Ovary (tissue), 9 donors: ENCODE measurements around the gene CTTN. TPM values are rescaled to one million over a fixed set of nuclear protein-coding genes. Genes with fewer than 3 reads are reported as not detected.

ENCODE experiments used
- DNase-seq, 5 donors: peaks; one replicate each; pipeline ENCODE4 v3.0.0-alpha.2; 2019 to 2020
- H3K27ac ChIP-seq, 2 donors: fragments of 200-600 bp; one replicate each; pipeline versions ENCODE4 v1.5.1 to v1.8.0; 2019 to 2022
- H3K27me3 ChIP-seq: fragments of 200-600 bp; one replicate; pipeline ENCODE4 v1.8.0; 2022
- H3K36me3 ChIP-seq: fragments of 200-600 bp; sonication (generic); one replicate; pipeline ENCODE4 v1.5.1; 2019
- H3K4me1 ChIP-seq: one replicate; pipeline ENCODE4 v1.8.1; 2013; ENCODE audit warnings: mild to moderate bottlenecking, moderate library complexity; ENCODE audit not compliant: insufficient read depth
- H3K4me3 ChIP-seq: fragments of 200-600 bp; sonication (generic); one replicate; pipeline ENCODE4 v1.5.1; 2017
- H3K9me3 ChIP-seq, 2 donors: fragments of 200-600 bp in 1 of 2; sonication (generic) in 1 of 2; one replicate each; pipeline versions ENCODE4 v1.5.1 to v1.8.1; 2013 to 2019; ENCODE audit warnings: mild to moderate bottlenecking in 1 of 2, moderate library complexity in 1 of 2
- EP300 ChIP-seq: sonication (generic); formaldehyde crosslinking; IDR thresholded peaks from one replicate; pipeline ENCODE4 v1.6.1; 2017; ENCODE audit warnings: antibody characterized with exemption
- POLR2A ChIP-seq: fragments of 450-650 bp; IDR thresholded peaks from one replicate; pipeline ENCODE4 v1.6.1; 2017; ENCODE audit warnings: antibody characterized with exemption, mild to moderate bottlenecking, moderate library complexity
- WGBS, 3 donors: extraction: QIAGEN DNeasy Blood & Tissue Kit in 1 of 3; methylation state at CpG; one replicate each; pipeline versions ENCODE4 v1.1.5 to v1.1.7; 2013 to 2017; 5-methylcytosine and 5-hydroxymethylcytosine counted together
- intact Hi-C, 4 donors: fragments of 100-400 bp; cut with DNase I; formaldehyde crosslinking; loops; one replicate each; pipeline versions ENCODE4 v1.11.0 to v1.15.1; 2022 to 2023
- polyA plus RNA-seq, 2 donors: library from polyadenylated mRNA; stranded (reverse); fragments of 200-250 nt in 1 of 2; fragments of 350-450 nt in 1 of 2; fragmentation: Illumina TruSeq in 1 of 2; extraction: RNeasy Lipid Tissue Mini Kit (QIAGEN cat#74804) in 1 of 2; gene quantifications; one replicate each; pipeline ENCODE4 v1.2.3, GENCODE V29; 2013 to 2014
- total RNA-seq, 7 donors: library from RNA; depleted of rRNA in 2 of 7; stranded (reverse); fragments of >200 nt in 2 of 7; fragmentation: NEBNext Ultra II Directional in 3 of 7; extraction: Animal tissue kit (Norgen Biotek cat#: 25700) in 3 of 7; gene quantifications; one replicate each; pipeline versions ENCODE4 v1.1.0 to v1.2.4, GENCODE V29; 2016 to 2023
- TF ChIP-seq, protein P1 (sequence below), 3 donors: fragments of 450-650 bp in 2 of 3; fragments of 200-600 bp in 1 of 3; IDR thresholded peaks; one replicate each; pipeline versions ENCODE4 v1.5.1 to v1.8.0; 2016 to 2022; ENCODE audit warnings: antibody characterized with exemption in 3 of 3, mild to moderate bottlenecking in 1 of 3
- donor health status: DM: no; HTN: no; CAD: no; lungs with moderate emphysema.
- donor health status: DM: no; HTN: no; CAD: no.
- donor health status: Bipolar disorder and iron deficiency.
- donor health status: DM: yes; HTN: yes; CAD: no.
- donor health status: DM: no; HTN: no; CAD: no.
- donor health status: DM: yes; HTN: yes; CAD: no.

The CTTN gene
- total and polyA plus RNA-seq, 9 donors, result 129 to 321 (median 205) TPM

DNA sequence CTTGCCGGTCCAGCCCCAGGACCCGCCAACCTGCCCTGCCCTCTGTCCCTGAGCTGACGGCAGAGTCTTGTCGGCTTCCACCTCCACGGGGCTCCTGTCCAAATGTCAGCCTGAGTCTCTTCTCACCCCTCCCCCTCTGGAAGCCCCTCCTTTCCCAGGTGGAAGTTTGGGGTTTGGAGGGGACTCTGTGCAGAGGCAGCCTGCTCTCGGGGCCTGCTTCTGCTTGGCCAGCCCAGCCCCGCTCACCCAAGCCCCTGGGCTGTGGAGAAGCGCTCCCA lies 31.0 kb downstream of the CTTN start:
- peak in 1 of 5 donors; percentile 29 for DNase-seq
- intact Hi-C loops, result no loop called here
- WGBS, 3 donors, result 62 to 74% (median 65%) methylated on average over 8 of the region's 8 CpGs
- TF ChIP-seq, protein P1, sequence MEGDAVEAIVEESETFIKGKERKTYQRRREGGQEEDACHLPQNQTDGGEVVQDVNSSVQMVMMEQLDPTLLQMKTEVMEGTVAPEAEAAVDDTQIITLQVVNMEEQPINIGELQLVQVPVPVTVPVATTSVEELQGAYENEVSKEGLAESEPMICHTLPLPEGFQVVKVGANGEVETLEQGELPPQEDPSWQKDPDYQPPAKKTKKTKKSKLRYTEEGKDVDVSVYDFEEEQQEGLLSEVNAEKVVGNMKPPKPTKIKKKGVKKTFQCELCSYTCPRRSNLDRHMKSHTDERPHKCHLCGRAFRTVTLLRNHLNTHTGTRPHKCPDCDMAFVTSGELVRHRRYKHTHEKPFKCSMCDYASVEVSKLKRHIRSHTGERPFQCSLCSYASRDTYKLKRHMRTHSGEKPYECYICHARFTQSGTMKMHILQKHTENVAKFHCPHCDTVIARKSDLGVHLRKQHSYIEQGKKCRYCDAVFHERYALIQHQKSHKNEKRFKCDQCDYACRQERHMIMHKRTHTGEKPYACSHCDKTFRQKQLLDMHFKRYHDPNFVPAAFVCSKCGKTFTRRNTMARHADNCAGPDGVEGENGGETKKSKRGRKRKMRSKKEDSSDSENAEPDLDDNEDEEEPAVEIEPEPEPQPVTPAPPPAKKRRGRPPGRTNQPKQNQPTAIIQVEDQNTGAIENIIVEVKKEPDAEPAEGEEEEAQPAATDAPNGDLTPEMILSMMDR (IDR thresholded peaks at IDR 0.05), result no peak
- TF ChIP-seq EP300 (no peak), POLR2A (no peak)
- H3K27ac ChIP-seq, result no peak overlapping the region
- H3K4me3 ChIP-seq, result no peak overlapping the region
- H3K4me1 ChIP-seq, result no peaks in the 10 kb centered on the region
- no peaks in the 10 kb centered on the region for H3K9me3 ChIP-seq
- H3K36me3 ChIP-seq, result no peaks in the 10 kb centered on the region
- H3K27me3 ChIP-seq, result no peaks in the 10 kb centered on the region

DNA sequence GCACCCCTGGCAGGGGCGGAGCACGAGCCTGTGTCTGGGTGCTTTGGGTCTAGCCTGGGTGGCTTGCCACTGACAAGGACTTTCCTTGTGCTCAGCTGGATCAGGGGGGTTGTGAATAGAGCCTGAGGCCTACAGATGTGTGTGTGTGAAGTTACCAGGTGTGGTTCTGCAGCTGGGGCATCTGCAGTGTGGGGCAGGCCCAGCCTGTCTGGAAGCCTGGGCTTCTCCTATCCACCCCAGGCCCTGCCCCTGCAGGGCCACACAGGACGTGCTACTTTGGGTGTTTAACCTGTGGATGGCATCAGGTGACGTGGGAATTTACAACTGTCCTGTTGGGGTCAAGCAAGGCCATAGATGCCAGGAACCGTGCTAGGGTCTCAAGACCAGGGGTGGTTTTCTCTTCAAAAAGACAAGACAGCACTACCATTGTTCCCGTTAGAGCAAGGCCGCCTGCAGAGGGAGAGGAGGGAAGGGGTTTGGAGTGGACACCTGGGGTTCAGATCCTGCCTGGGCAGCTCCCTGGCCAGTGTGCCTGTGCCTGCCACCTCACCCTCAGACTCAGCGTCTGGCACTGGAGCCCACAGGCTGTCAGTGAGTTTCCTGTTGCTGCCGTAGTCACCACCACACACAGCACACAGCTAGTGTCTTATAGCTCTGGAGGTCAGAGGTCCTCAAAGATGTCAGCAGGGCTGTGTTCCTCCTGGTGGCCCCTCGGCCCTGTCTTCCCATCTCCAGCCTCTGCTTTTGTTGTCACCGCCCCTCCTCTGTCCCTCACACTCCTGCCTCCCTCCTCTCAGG lies 31.6 kb downstream of the CTTN start:
- no peaks in the 10 kb centered on the region for H3K27me3 ChIP-seq
- H3K27ac ChIP-seq, result no peak overlapping the region
- TF ChIP-seq POLR2A, result no peak
- TF ChIP-seq, protein P1 (IDR thresholded peaks at IDR 0.05), result no peak
- no peak for TF ChIP-seq EP300
- H3K9me3 ChIP-seq, result no peaks in the 10 kb centered on the region
- no peak for DNase-seq
- no peak overlapping the region for H3K4me3 ChIP-seq
- WGBS, 3 donors, result 77 to 82% (median 82%) methylated on average over 11 of the region's 11 CpGs
- no peaks in the 10 kb centered on the region for H3K36me3 ChIP-seq
- intact Hi-C loops, result no loop called here
- H3K4me1 ChIP-seq, result no peaks in the 10 kb centered on the region

DNA sequence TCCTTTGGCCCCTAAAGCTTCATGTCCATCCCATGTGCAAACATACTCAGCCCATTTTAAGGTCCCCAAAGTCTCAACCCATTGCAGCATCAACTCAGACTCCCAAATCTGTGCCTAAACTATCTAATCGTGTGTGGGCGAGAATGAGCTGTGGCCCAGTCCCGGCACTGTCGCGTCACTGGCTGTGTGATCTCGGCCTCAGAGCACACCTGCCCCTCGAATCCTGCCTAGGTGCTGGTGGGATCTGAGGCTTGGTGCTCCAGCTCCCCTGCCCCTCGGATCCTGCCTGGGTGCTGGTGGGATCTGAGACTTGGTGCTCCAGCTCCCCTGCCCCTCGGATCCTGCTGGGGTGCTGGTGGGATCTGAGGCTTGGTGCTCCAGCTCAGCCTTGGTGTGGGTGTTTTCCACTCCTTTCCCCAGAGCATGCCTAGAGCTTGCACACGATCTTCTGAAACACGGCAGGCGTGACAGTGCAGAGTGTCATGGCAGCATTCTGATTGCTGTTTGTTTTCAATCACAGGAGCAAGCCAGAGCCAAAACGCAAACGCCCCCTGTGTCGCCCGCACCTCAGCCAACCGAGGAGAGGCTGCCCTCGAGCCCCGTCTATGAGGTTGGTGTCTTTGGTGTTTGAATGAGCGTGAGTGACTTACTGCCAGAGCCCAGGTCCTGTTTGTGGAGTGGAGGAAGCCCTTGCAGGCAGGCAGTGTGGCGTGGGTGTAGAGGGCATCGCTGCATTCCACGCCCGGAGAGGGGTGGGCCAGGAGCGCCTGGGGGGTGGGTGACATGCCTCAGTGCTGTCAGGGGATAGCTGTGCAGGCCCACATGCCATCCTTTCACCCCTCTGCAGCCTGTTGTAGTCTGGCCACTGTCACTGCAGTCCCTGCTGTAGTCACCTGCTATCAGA lies 32.6 kb downstream of the CTTN start:
- no peaks in the 10 kb centered on the region for H3K36me3 ChIP-seq
- TF ChIP-seq EP300 (no peak), POLR2A (no peak)
- TF ChIP-seq, protein P1 (IDR thresholded peaks at IDR 0.05), result no peak
- no peaks in the 10 kb centered on the region for H3K4me1 ChIP-seq
- 88 to 91% (median 90%) methylated on average over 25 of the region's 25 CpGs for WGBS, 3 donors
- no peaks in the 10 kb centered on the region for H3K9me3 ChIP-seq
- DNase-seq, result no peak
- no peak overlapping the region for H3K27ac ChIP-seq
- no peaks in the 10 kb centered on the region for H3K27me3 ChIP-seq
- H3K4me3 ChIP-seq, result no peak overlapping the region
- intact Hi-C loops, result no loop called here

DNA sequence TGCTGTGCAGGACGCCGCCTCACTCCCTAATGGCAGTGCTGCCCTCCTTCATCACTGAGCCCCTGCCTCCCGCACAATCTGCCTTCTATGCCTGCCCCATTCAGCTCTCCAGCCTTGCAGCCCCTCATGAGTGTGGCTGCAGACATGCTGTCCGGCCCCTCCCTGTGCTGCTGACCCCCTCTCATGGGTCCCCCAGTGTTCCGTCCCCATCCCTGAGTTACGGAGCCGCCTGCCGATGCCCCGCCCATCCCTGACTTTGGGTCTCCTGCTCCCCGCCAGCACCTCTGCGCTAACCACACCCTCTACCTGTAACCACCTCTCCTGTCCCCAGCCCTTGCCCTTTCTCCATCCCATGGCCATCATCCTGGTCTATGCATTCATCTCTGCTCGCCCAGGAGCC lies 33.3 kb downstream of the CTTN start:
- no peak overlapping the region for H3K4me3 ChIP-seq
- H3K27me3 ChIP-seq, result no peaks in the 10 kb centered on the region
- no peaks in the 10 kb centered on the region for H3K4me1 ChIP-seq
- intact Hi-C loops, result no loop called here
- no peak for DNase-seq
- TF ChIP-seq EP300 (no peak), POLR2A (no peak)
- TF ChIP-seq, protein P1 (IDR thresholded peaks at IDR 0.05), result no peak
- H3K9me3 ChIP-seq, result no peaks in the 10 kb centered on the region
- no peaks in the 10 kb centered on the region for H3K36me3 ChIP-seq
- H3K27ac ChIP-seq, result no peak overlapping the region
- 94 to 97% (median 94%) methylated on average over 12 of the region's 12 CpGs for WGBS, 3 donors
